NCI-H1694 (cell line): ENCODE data around the gene RASAL2.
"Not testable (repeated sequence)": the region's sequence is repeated elsewhere in the genome, so short reads cannot be mapped to it uniquely, and the experiment has no call there.

Experiments
- DNase-seq: peaks from one replicate; lab custom pipeline; 2025; lab: John Stamatoyannopoulos, UW

RASAL2 gene

GRCh38 chr1:178345238-178345637 lies 251.3 kb downstream of the RASAL2 start:
- no peak for DNase-seq

- DNase-seq = no peak
Measured at GRCh38 chr1:178345807-178346206, 251.9 kb downstream of the RASAL2 start.

- no peak for DNase-seq
Measured at GRCh38 chr1:178349801-178350200, 255.9 kb downstream of the RASAL2 start.

GRCh38 chr1:178351911-178352310 lies 258.0 kb downstream of the RASAL2 start:
- not testable (repeated sequence) for DNase-seq

GRCh38 chr1:178352790-178353416 lies 259.0 kb downstream of the RASAL2 start:
- DNase-seq = no peak

- no peak for DNase-seq
Measured at GRCh38 chr1:178353524-178353923, 259.6 kb downstream of the RASAL2 start.

GRCh38 chr1:178354816-178355215 lies 260.9 kb downstream of the RASAL2 start:
- DNase-seq = no peak

- no peak for DNase-seq
Measured at GRCh38 chr1:178356299-178356698, 262.4 kb downstream of the RASAL2 start.

GRCh38 chr1:178358456-178358855 lies 264.6 kb downstream of the RASAL2 start:
- DNase-seq = no peak

- DNase-seq = no peak
Measured at GRCh38 chr1:178360421-178360820, 266.5 kb downstream of the RASAL2 start.

GRCh38 chr1:178361847-178362246 lies 267.9 kb downstream of the RASAL2 start:
- no peak for DNase-seq

GRCh38 chr1:178362747-178363146 lies 268.8 kb downstream of the RASAL2 start:
- DNase-seq = no peak

- DNase-seq = no peak
Measured at GRCh38 chr1:178364782-178365181, 270.9 kb downstream of the RASAL2 start.

- DNase-seq = no peak
Measured at GRCh38 chr1:178367151-178367550, 273.2 kb downstream of the RASAL2 start.

GRCh38 chr1:178368208-178368607 lies 274.3 kb downstream of the RASAL2 start:
- DNase-seq = no peak

- DNase-seq = no peak
Measured at GRCh38 chr1:178371235-178371634, 277.3 kb downstream of the RASAL2 start.

- DNase-seq = no peak
Measured at GRCh38 chr1:178371933-178372388, 278.1 kb downstream of the RASAL2 start.

- no peak for DNase-seq
Measured at GRCh38 chr1:178374016-178374415, 280.1 kb downstream of the RASAL2 start.

GRCh38 chr1:178376008-178376407 lies 282.1 kb downstream of the RASAL2 start:
- DNase-seq = no peak

GRCh38 chr1:178379807-178380206 lies 285.9 kb downstream of the RASAL2 start:
- no peak for DNase-seq

GRCh38 chr1:178382372-178382771 lies 288.5 kb downstream of the RASAL2 start:
- no peak for DNase-seq

GRCh38 chr1:178385662-178386061 lies 291.8 kb downstream of the RASAL2 start:
- no peak for DNase-seq

GRCh38 chr1:178388418-178389145 lies 294.7 kb downstream of the RASAL2 start:
- no peak for DNase-seq

GRCh38 chr1:178389441-178389840 lies 295.5 kb downstream of the RASAL2 start:
- no peak for DNase-seq
